ENCODE results near the gene LTA4H.

LTA4H gene

DNA sequence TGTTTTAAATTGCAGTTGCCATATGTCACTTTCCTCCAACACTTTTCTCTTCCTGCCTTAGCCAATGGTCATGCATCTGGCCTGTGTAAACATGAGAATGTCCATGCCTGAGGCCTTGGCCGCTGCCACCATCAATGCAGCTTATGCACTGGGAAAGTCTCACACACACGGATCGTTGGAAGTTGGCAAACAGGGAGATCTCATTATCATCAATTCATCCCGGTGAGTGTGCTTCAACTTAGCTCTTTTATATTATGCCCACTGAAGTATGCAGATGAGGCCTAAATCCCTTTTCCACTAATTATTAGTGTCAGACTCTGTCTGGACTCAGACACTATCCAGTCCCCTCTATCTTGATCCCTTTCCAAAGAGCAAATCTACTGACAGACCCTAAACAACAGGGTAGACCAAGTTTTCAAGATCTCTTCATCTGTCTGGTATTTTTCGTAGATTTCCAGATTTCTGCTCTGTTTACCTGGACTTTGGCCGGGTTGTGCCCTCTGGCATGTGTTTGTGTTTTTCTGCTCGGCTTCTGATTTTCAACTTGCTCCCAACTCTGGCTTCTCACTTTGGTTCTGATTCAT is 69.0 kb downstream of the LTA4H start:
- no peaks in the 10 kb centered on the region for H3K27me3 ChIP-seq (replicated peaks; ENCODE audit: control insufficient read depth, insufficient read depth, low read length)
- H3K36me3 ChIP-seq (ENCODE audit: control insufficient read depth, insufficient read depth, low read length): no peaks in the 10 kb centered on the region
- no peak for DNase-seq (ENCODE audit: extremely low read depth, insufficient read length)
- no peak overlapping the region for H3K4me3 ChIP-seq (replicated peaks; ENCODE audit: low read depth, low read length)
- TF ChIP-seq CTCF (IDR thresholded peaks at IDR 0.05; ENCODE audit: insufficient read depth, low read length, poor library complexity, severe bottlenecking): no peak

DNA sequence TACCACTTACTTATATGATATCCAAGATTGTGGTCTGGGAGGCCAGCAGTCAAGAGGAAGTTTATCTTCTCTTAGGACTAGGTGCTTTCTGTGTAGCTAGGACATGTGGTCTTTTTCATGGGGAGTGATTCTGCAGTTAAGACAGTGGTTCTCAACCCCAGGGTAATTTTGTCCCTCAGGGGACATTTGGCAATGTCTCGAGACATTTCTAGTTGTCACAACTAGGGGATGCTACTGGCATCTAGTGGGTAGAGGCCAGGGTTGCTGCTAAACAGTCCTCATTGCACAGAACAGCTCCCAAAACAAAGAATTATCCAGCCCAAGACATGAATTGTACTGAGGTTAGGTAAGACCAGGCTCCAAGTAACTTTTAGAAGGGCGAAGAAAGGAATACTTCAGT is 72.3 kb downstream of the LTA4H start:
- peak; percentile 40 for TF ChIP-seq CTCF (IDR thresholded peaks at IDR 0.05; ENCODE audit: insufficient read depth, low read length, poor library complexity, severe bottlenecking)
- DNase-seq (ENCODE audit: extremely low read depth, insufficient read length): no peak
- Histone ChIP-seq H3K4me3 (replicated peaks; ENCODE audit: low read depth, low read length) (no peak overlapping the region), H3K27me3 (replicated peaks; ENCODE audit: control insufficient read depth, insufficient read depth, low read length) (no peaks in the 10 kb centered on the region), H3K36me3 (ENCODE audit: control insufficient read depth, insufficient read depth, low read length) (no peaks in the 10 kb centered on the region)

DNA sequence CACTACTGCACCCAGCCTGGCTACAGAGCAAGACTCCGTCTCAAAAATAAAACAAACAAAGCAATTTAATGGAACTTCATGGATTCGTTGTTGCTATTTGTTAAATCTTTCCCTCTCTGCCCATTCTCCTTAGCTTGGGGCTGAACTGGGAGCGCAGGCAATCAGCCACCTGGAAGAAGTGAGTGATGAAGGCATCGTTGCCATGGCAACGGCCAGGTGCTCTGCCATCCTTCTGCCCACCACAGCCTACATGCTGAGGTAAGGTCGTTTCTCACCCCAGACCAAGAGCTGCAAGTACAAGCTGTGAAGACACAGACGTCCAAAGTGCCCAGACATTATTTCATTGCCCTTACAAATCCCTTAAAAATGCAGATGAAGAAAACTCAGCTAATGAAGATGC is 73.2 kb downstream of the LTA4H start:
- Histone ChIP-seq H3K36me3 (ENCODE audit: control insufficient read depth, insufficient read depth, low read length) (no peaks in the 10 kb centered on the region), H3K4me3 (replicated peaks; ENCODE audit: low read depth, low read length) (no peak overlapping the region), H3K27me3 (replicated peaks; ENCODE audit: control insufficient read depth, insufficient read depth, low read length) (no peaks in the 10 kb centered on the region)
- no peak for DNase-seq (ENCODE audit: extremely low read depth, insufficient read length)
- no peak for TF ChIP-seq CTCF (IDR thresholded peaks at IDR 0.05; ENCODE audit: insufficient read depth, low read length, poor library complexity, severe bottlenecking)

GRCh38 chr12:95960241-95960640 is 75.1 kb downstream of the LTA4H start:
- H3K36me3 ChIP-seq (ENCODE audit: control insufficient read depth, insufficient read depth, low read length): no peaks in the 10 kb centered on the region
- no peak for TF ChIP-seq CTCF (IDR thresholded peaks at IDR 0.05; ENCODE audit: insufficient read depth, low read length, poor library complexity, severe bottlenecking)
- no peak for DNase-seq (ENCODE audit: extremely low read depth, insufficient read length)
- H3K27me3 ChIP-seq (replicated peaks; ENCODE audit: control insufficient read depth, insufficient read depth, low read length): no peaks in the 10 kb centered on the region
- no peak overlapping the region for H3K4me3 ChIP-seq (replicated peaks; ENCODE audit: low read depth, low read length)

DNA sequence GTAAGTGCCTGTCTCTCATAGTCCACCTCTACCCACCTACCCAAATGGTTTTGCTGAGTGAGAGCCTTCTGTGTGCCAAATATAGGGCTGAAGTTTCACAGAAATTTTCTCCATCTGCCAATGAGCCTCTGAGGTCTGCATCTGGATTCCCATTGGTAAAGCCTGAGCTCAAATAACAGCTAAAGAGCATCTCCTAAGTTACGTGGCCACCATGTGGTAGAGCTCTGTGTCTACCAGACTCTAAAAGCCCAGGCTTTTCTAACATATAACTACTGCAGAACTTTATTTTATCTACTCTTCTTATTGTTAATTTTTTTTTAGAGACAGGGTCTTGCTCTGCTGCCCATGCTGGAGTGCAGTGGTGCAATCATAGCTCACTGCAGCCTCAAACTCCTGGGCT is 76.3 kb downstream of the LTA4H start:
- H3K4me3 ChIP-seq (replicated peaks; ENCODE audit: low read depth, low read length): no peak overlapping the region
- peak; percentile 13 for TF ChIP-seq CTCF (IDR thresholded peaks at IDR 0.05; ENCODE audit: insufficient read depth, low read length, poor library complexity, severe bottlenecking)
- DNase-seq (ENCODE audit: extremely low read depth, insufficient read length): no peak
- no peaks in the 10 kb centered on the region for H3K27me3 ChIP-seq (replicated peaks; ENCODE audit: control insufficient read depth, insufficient read depth, low read length)
- H3K36me3 ChIP-seq (ENCODE audit: control insufficient read depth, insufficient read depth, low read length): no peaks in the 10 kb centered on the region

GRCh38 chr12:95956557-95957145 is 78.7 kb downstream of the LTA4H start:
- no peak for DNase-seq (ENCODE audit: extremely low read depth, insufficient read length)
- TF ChIP-seq CTCF (IDR thresholded peaks at IDR 0.05; ENCODE audit: insufficient read depth, low read length, poor library complexity, severe bottlenecking): no peak
- H3K27me3 ChIP-seq (replicated peaks; ENCODE audit: control insufficient read depth, insufficient read depth, low read length): no peaks in the 10 kb centered on the region
- H3K4me3 ChIP-seq (replicated peaks; ENCODE audit: low read depth, low read length): no peak overlapping the region
- H3K36me3 ChIP-seq (ENCODE audit: control insufficient read depth, insufficient read depth, low read length): no peaks in the 10 kb centered on the region
